Naive thymus-derived CD8-positive, alpha-beta T cell (primary cell): Measurements from ENCODE around the gene ATOH1. TPM values are rescaled to one million over a fixed set of nuclear protein-coding genes. Genes with fewer than 3 reads are reported as not detected.

ENCODE experiments used
- ATAC-seq, 2 donors: fragments of 150-1000 bp; cut with Tn5 transposase in 1 of 2; sonication (Bioruptor Pico), chemical (Tn5 transposase) in 1 of 2; 1 replicate in 1 of 2; 2 replicates in 1 of 2; pipeline ENCODE4 v1.10.0; 2021; ENCODE audit warnings: mild to moderate bottlenecking in 2 of 2, moderate library complexity in 2 of 2
- POLR2A ChIA-PET: fragments of 350-600 bp; sonication (Branson Sonifier 250); formaldehyde crosslinking; loops from one replicate; lab custom pipeline; 2021; ENCODE audit warnings: antibody characterized with exemption; lab: Charles Lee
- DNase-seq, 10 donors: peaks; one replicate each; pipeline versions ENCODE4 v3.0.0 to v3.0.0-alpha.2; 2020 to 2022
- H3K27ac Mint-ChIP-seq, 10 donors: one replicate each; pipeline ENCODE4 v1.8.0; 2020 to 2022; ENCODE audit warnings: mild to moderate bottlenecking in 10 of 10, mixed read lengths in 10 of 10, moderate library complexity in 4 of 10, inconsistent platforms in 1 of 10
- H3K27me3 Mint-ChIP-seq, 5 donors: one replicate each; pipeline ENCODE4 v1.8.0; 2021 to 2022; ENCODE audit warnings: mixed read lengths in 5 of 5
- H3K36me3 Mint-ChIP-seq, 3 donors: one replicate each; pipeline ENCODE4 v1.8.0; 2020 to 2022; ENCODE audit warnings: mixed read lengths in 3 of 3, mild to moderate bottlenecking in 2 of 3, inconsistent platforms in 1 of 3
- H3K4me1 Mint-ChIP-seq, 4 donors: one replicate each; pipeline ENCODE4 v1.8.0; 2021 to 2022; ENCODE audit warnings: mixed read lengths in 4 of 4
- H3K4me3 Mint-ChIP-seq, 10 donors: one replicate each; pipeline ENCODE4 v1.8.0; 2020 to 2022; ENCODE audit warnings: mild to moderate bottlenecking in 10 of 10, mixed read lengths in 10 of 10, moderate library complexity in 6 of 10, inconsistent platforms in 1 of 10
- H3K9me3 Mint-ChIP-seq, 9 donors: one replicate each; pipeline ENCODE4 v1.8.0; 2020 to 2022; ENCODE audit warnings: mixed read lengths in 9 of 9, mild to moderate bottlenecking in 3 of 9, inconsistent platforms in 1 of 9, moderate library complexity in 1 of 9
- polyA plus RNA-seq, 3 donors: library from polyadenylated mRNA; unstranded; fragments of 300-500 nt; fragmentation: Illumina TruSeq; gene quantifications; one replicate each; pipeline ENCODE4 v1.2.3, GENCODE V29; 2021
- total RNA-seq, 8 experiments: library from RNA in 2 of 8; stranded (reverse) in 2 of 8; gene quantifications; one replicate each; pipeline ENCODE4 v1.2.3 and lab custom pipeline; 2021 to 2026

Gene ATOH1
- total and polyA plus RNA-seq, 5 experiments from 2014 or later = not detected

- POLR2A ChIA-PET = no interaction called here
- H3K36me3 Mint-ChIP-seq = peaks cover 0 to 4% (median 0%) of the 10 kb centered on the region in 3 donors
- H3K4me1 Mint-ChIP-seq = no peaks in the 10 kb centered on the region
- H3K27me3 Mint-ChIP-seq = peaks cover 0 to 30% (median 8%) of the 10 kb centered on the region in 5 donors
- ATAC-seq = no peak
- no peak overlapping the region for H3K27ac Mint-ChIP-seq
- no peak overlapping the region for H3K4me3 Mint-ChIP-seq
- peaks cover 0 to 21% (median 4%) of the 10 kb centered on the region in 9 donors for H3K9me3 Mint-ChIP-seq
- no peak for DNase-seq
These were observed 15.2 kb downstream of the ATOH1 start for GRCh38 chr4:93843772-93844171.

- no peak overlapping the region for H3K4me3 Mint-ChIP-seq
- no peaks in the 10 kb centered on the region for H3K4me1 Mint-ChIP-seq
- H3K27ac Mint-ChIP-seq = no peak overlapping the region
- POLR2A ChIA-PET = no interaction called here
- DNase-seq (no peak), ATAC-seq (no peak)
- peaks cover 0 to 9% (median 3%) of the 10 kb centered on the region in 9 donors for H3K9me3 Mint-ChIP-seq
- no peaks in the 10 kb centered on the region for H3K36me3 Mint-ChIP-seq
- peaks cover 0 to 10% (median 6%) of the 10 kb centered on the region in 5 donors for H3K27me3 Mint-ChIP-seq
These were observed 24.1 kb downstream of the ATOH1 start for GRCh38 chr4:93852680-93853079.

GRCh38 chr4:93855926-93856325 is 27.4 kb downstream of the ATOH1 start:
- Mint-ChIP-seq H3K9me3 (peaks cover 0 to 22% (median 6%) of the 10 kb centered on the region in 9 donors), H3K4me3 (no peak overlapping the region), H3K36me3 (no peaks in the 10 kb centered on the region), H3K27me3 (peaks cover 0 to 10% (median 7%) of the 10 kb centered on the region in 5 donors), H3K4me1 (no peaks in the 10 kb centered on the region), H3K27ac (no peak overlapping the region)
- DNase-seq (no peak), ATAC-seq (no peak)
- POLR2A ChIA-PET = no interaction called here

- POLR2A ChIA-PET = no interaction called here
- Mint-ChIP-seq H3K4me3 (no peak overlapping the region), H3K4me1 (no peaks in the 10 kb centered on the region), H3K27me3 (no peaks in the 10 kb centered on the region), H3K36me3 (no peaks in the 10 kb centered on the region), H3K27ac (no peak overlapping the region), H3K9me3 (peaks cover 0 to 7% (median 3%) of the 10 kb centered on the region in 9 donors)
- ATAC-seq = no peak
- no peak for DNase-seq
These were observed 37.1 kb downstream of the ATOH1 start for GRCh38 chr4:93865650-93866049.

GRCh38 chr4:93867416-93868001 is 39.0 kb downstream of the ATOH1 start:
- DNase-seq = no peak
- Mint-ChIP-seq H3K27me3 (no peaks in the 10 kb centered on the region), H3K9me3 (peaks cover 0 to 7% (median 2%) of the 10 kb centered on the region in 9 donors), H3K36me3 (no peaks in the 10 kb centered on the region), H3K4me3 (no peak overlapping the region), H3K27ac (no peak overlapping the region), H3K4me1 (no peaks in the 10 kb centered on the region)
- no peak for ATAC-seq
- POLR2A ChIA-PET = no interaction called here

- POLR2A ChIA-PET = no interaction called here
- Mint-ChIP-seq H3K4me3 (no peak overlapping the region), H3K27me3 (no peaks in the 10 kb centered on the region), H3K9me3 (peaks cover 0 to 2% (median 0%) of the 10 kb centered on the region in 9 donors), H3K4me1 (no peaks in the 10 kb centered on the region), H3K27ac (no peak overlapping the region), H3K36me3 (no peaks in the 10 kb centered on the region)
- ATAC-seq (no peak), DNase-seq (no peak)
These were observed 42.4 kb downstream of the ATOH1 start for GRCh38 chr4:93870876-93871458.

GRCh38 chr4:93876754-93877153 is 48.2 kb downstream of the ATOH1 start:
- DNase-seq (no peak), ATAC-seq (no peak)
- no peaks in the 10 kb centered on the region for H3K36me3 Mint-ChIP-seq
- peaks cover 0 to 11% (median 4%) of the 10 kb centered on the region in 9 donors for H3K9me3 Mint-ChIP-seq
- H3K4me1 Mint-ChIP-seq = no peaks in the 10 kb centered on the region
- no peaks in the 10 kb centered on the region for H3K27me3 Mint-ChIP-seq
- H3K27ac Mint-ChIP-seq = no peak overlapping the region
- POLR2A ChIA-PET = no interaction called here
- H3K4me3 Mint-ChIP-seq = no peak overlapping the region

GRCh38 chr4:93878566-93878965 is 50.0 kb downstream of the ATOH1 start:
- Mint-ChIP-seq H3K27ac (no peak overlapping the region), H3K9me3 (peaks cover 0 to 11% (median 4%) of the 10 kb centered on the region in 9 donors), H3K27me3 (no peaks in the 10 kb centered on the region), H3K4me3 (no peak overlapping the region), H3K36me3 (no peaks in the 10 kb centered on the region), H3K4me1 (no peaks in the 10 kb centered on the region)
- DNase-seq (no peak), ATAC-seq (no peak)
- POLR2A ChIA-PET = no interaction called here

- no peak for ATAC-seq
These were observed 51.4 kb downstream of the ATOH1 start for GRCh38 chr4:93879919-93880318.

More at GRCh38 chr4:93879919-93880318, 51.4 kb downstream of the ATOH1 start:
- no peak for DNase-seq
- Mint-ChIP-seq H3K27me3 (no peaks in the 10 kb centered on the region), H3K9me3 (peaks cover 0 to 11% (median 4%) of the 10 kb centered on the region in 9 donors), H3K4me1 (no peaks in the 10 kb centered on the region), H3K27ac (no peak overlapping the region), H3K36me3 (no peaks in the 10 kb centered on the region), H3K4me3 (no peak overlapping the region)
- POLR2A ChIA-PET = no interaction called here
